Measurements from ENCODE around the gene RHNO1.
A peak's percentile ranks its signal among the peaks of the same experiment; 100 is the strongest.

Gene RHNO1

DNA sequence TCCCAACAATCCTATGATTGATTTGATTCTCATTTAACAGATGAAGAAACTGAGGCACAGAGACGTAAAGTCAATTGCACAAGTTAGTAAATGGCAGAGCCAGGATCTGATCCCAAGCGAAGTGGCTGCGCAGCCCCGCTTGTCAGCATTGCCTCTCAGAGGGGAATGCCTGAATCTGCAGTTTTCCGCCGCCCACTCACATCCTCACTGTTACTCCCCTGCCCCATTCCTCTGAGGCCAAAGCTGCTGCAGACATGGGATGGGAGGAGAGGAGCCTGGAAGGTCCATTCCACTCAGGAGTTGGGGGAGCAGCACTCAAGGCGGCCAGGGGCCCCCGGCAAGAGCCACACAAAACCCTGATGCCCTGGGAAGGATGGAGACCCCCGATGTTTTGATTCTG lies 43.2 kb upstream of the RHNO1 start:
- TF ChIP-seq, protein P1, sequence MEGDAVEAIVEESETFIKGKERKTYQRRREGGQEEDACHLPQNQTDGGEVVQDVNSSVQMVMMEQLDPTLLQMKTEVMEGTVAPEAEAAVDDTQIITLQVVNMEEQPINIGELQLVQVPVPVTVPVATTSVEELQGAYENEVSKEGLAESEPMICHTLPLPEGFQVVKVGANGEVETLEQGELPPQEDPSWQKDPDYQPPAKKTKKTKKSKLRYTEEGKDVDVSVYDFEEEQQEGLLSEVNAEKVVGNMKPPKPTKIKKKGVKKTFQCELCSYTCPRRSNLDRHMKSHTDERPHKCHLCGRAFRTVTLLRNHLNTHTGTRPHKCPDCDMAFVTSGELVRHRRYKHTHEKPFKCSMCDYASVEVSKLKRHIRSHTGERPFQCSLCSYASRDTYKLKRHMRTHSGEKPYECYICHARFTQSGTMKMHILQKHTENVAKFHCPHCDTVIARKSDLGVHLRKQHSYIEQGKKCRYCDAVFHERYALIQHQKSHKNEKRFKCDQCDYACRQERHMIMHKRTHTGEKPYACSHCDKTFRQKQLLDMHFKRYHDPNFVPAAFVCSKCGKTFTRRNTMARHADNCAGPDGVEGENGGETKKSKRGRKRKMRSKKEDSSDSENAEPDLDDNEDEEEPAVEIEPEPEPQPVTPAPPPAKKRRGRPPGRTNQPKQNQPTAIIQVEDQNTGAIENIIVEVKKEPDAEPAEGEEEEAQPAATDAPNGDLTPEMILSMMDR (IDR thresholded peaks at IDR 0.05; ENCODE audit: poor library complexity, severe bottlenecking), result no peak
- no peak for DNase-seq (ENCODE audit: low spot score)
- Histone ChIP-seq H3K9me3 (ENCODE audit: severe bottlenecking) (no peaks in the 10 kb centered on the region), H3K4me3 (ENCODE audit: severe bottlenecking) (no peak overlapping the region), H3K4me1 (ENCODE audit: insufficient read depth, poor library complexity, severe bottlenecking) (no peaks in the 10 kb centered on the region), H3K27me3 (ENCODE audit: insufficient read depth, poor library complexity, severe bottlenecking) (no peaks in the 10 kb centered on the region), H3K36me3 (ENCODE audit: low read depth) (peaks cover 1% of the 10 kb centered on the region; the same call in 1 of the 2 replicates), H3K27ac (ENCODE audit: poor library complexity, severe bottlenecking) (no peak overlapping the region)
- no peak for ATAC-seq (ENCODE audit: low read depth)

DNA sequence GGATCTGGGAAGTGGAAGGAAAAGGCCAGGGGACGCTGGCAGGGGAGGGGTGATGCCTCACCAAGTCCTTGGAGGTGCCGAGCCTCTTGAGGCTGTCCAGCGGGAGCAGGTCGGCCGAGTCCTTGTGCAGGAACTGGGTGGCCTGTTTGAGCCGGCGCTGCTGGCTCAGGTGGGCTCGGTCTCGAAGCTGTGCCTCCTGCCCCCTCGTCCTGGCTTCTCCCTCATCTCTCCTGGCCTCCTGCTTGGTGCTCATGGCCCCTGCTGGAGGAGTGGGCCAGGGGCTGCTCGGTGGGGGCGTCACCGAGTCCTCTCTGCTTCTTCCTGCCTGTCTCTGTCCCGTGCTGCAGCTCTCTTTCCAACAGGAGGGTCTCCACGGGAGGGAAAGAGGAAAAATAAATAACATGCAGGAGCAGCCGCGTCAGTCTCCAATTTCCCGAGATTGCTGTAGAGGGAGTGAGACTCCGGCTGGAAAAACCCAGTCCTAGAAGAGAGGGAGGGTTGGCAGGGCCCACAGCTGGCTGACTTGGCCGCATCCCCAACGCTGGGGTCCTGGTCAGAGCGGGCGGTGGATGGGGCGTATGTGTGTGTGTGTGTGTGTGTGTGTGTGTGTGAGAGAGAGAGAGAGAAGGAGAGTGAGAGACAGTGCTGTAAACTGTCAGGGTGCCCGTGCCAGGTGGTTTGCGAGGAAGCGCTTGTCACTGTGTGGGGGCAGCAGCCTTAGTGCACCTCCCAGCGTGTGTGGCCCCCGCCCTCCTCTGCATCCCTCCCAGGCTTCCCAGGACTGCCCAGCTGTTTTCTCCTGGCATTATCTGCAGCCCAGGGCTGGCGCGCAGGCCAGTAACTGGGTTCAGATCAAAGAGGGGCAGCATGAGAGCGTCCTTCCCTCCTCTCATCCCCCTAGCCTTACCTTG lies 42.2 kb upstream of the RHNO1 start, which contains the start of gene NRIP2:
NRIP2 (minus strand) TSS at position 455 of the 911 bp plus-strand sequence; CDS start at position 403, 52 bp downstream.
- DNase-seq (ENCODE audit: low spot score) (no peak), ATAC-seq (ENCODE audit: low read depth) (peak; percentile 19; the same call in 2 of the 3 replicates)
- H3K27ac ChIP-seq (ENCODE audit: poor library complexity, severe bottlenecking), result no peak within 1 kb of the TSS
- no peak within 1 kb of the TSS for H3K4me3 ChIP-seq (ENCODE audit: severe bottlenecking)
- TF ChIP-seq, protein P1 (IDR thresholded peaks at IDR 0.05; ENCODE audit: poor library complexity, severe bottlenecking), result no peak
- no peaks in the 10 kb centered on the region for H3K4me1 ChIP-seq (ENCODE audit: insufficient read depth, poor library complexity, severe bottlenecking)
- H3K27me3 ChIP-seq (ENCODE audit: insufficient read depth, poor library complexity, severe bottlenecking), result no peaks in the 10 kb centered on the region
- no peaks in the 10 kb centered on the region for H3K9me3 ChIP-seq (ENCODE audit: severe bottlenecking)
- no peaks in the 10 kb centered on the region for H3K36me3 ChIP-seq (ENCODE audit: low read depth)

DNA sequence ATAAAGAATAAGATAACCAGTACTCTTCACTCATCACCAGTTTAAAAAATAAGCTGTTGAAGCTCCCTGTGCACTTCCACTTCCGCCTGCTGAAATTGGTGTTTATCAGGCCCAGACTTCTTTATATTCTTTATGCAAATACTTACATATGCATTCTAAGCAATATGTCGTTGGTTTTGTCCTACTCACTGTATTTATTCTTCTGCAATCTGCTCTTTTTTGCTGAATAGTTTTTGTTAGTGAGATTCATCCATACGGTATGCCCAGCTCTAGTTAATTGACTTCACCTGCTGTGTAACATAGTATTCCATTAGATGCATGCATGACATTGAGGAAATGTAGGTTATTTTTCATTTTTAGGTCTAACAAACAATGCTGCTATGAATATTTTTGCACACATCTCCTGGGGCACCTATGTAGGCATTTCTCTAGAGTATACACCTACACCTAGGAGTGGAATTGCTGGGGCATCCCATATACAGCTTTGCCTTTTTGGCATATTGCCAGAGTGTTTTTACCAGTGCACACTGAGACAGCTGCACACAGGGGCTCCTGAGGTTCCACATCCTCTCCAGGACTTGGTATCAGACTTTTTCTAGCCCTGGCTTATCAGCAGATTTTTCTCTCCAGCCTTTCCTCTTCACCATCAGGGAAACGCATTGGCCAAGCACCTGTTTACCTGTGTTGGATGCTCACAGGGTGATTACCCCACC lies 41.2 kb upstream of the RHNO1 start:
- ATAC-seq (ENCODE audit: low read depth) (no peak), DNase-seq (ENCODE audit: low spot score) (no peak)
- Histone ChIP-seq H3K4me3 (ENCODE audit: severe bottlenecking) (no peak overlapping the region), H3K4me1 (ENCODE audit: insufficient read depth, poor library complexity, severe bottlenecking) (no peaks in the 10 kb centered on the region), H3K27me3 (ENCODE audit: insufficient read depth, poor library complexity, severe bottlenecking) (no peaks in the 10 kb centered on the region), H3K9me3 (ENCODE audit: severe bottlenecking) (no peaks in the 10 kb centered on the region), H3K27ac (ENCODE audit: poor library complexity, severe bottlenecking) (no peak overlapping the region), H3K36me3 (ENCODE audit: low read depth) (no peaks in the 10 kb centered on the region)
- TF ChIP-seq, protein P1 (IDR thresholded peaks at IDR 0.05; ENCODE audit: poor library complexity, severe bottlenecking), result no peak

DNA sequence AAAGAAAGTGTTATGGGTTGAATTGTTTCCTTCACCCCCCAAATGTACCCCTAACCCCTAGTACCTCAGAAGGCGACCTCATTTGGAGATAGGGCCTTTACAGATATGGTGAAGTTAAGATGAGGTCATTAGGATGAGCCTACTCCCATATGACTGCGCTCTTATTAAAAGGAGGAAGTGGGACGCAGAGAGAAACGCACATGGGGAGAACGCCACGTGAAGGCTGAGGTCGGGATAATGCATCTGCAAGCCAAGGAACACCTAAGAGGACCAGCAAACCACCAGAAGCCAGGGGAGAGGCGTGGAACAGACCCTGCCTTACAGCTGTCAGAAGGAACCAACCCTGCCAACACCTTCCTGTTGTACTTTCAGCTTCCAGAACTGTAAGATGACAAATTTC lies 40.4 kb upstream of the RHNO1 start:
- ATAC-seq (ENCODE audit: low read depth) (no peak), DNase-seq (ENCODE audit: low spot score) (no peak)
- TF ChIP-seq, protein P1 (IDR thresholded peaks at IDR 0.05; ENCODE audit: poor library complexity, severe bottlenecking), result no peak
- Histone ChIP-seq H3K4me1 (ENCODE audit: insufficient read depth, poor library complexity, severe bottlenecking) (no peaks in the 10 kb centered on the region), H3K9me3 (ENCODE audit: severe bottlenecking) (no peaks in the 10 kb centered on the region), H3K27ac (ENCODE audit: poor library complexity, severe bottlenecking) (no peak overlapping the region), H3K4me3 (ENCODE audit: severe bottlenecking) (no peak overlapping the region), H3K36me3 (ENCODE audit: low read depth) (no peaks in the 10 kb centered on the region), H3K27me3 (ENCODE audit: insufficient read depth, poor library complexity, severe bottlenecking) (no peaks in the 10 kb centered on the region)
